GM19328 (cell line): ENCODE data around the gene ABHD6.
"Not testable (repeated sequence)": the region's sequence is repeated elsewhere in the genome, so short reads cannot be mapped to it uniquely, and the experiment has no call there.

ENCODE experiments used
- ATAC-seq: cut with Tn5 transposase; IDR thresholded peaks from one replicate; pipeline ENCODE4 v1.9.1; 2021; ENCODE audit warnings: mild to moderate bottlenecking, moderate library complexity; ENCODE audit not compliant: unreplicated experiment

The ABHD6 gene

GRCh38 chr3:58337190-58337589 is 99.6 kb downstream of the ABHD6 start:
- ATAC-seq = no peak

GRCh38 chr3:58339146-58339545 is 101.6 kb downstream of the ABHD6 start:
- not testable (repeated sequence) for ATAC-seq

GRCh38 chr3:58340594-58341244 is 103.1 kb downstream of the ABHD6 start:
- ATAC-seq = no peak

GRCh38 chr3:58341376-58341775 is 103.8 kb downstream of the ABHD6 start:
- no peak for ATAC-seq

- no peak for ATAC-seq
Observed at GRCh38 chr3:58342676-58343075, 105.1 kb downstream of the ABHD6 start.
